ENCODE results near the gene SLC1A1. TPM values are rescaled to one million over a fixed set of nuclear protein-coding genes. Genes with fewer than 3 reads are reported as not detected.

Gene SLC1A1
- total RNA-seq, 6 experiments from 2014 or later, result 22.0 to 82.7 (median 38.7) TPM

GRCh38 chr9:4463824-4464223, 26.4 kb upstream of the SLC1A1 start:
- Histone ChIP-seq H3K9me3 (no peaks in the 10 kb centered on the region), H3K4me1 (no peaks in the 10 kb centered on the region), H3K27ac (no peak overlapping the region), H3K36me3 (no peaks in the 10 kb centered on the region), H3K27me3 (no peaks in the 10 kb centered on the region), H3K4me3 (no peak overlapping the region)
- TF ChIP-seq POLR2A (IDR thresholded peaks at IDR 0.05) (no peak), CTCF (IDR thresholded peaks at IDR 0.05) (no peak)
- ATAC-seq (no peak), DNase-seq (no peak)
- WGBS (ENCODE audit: insufficient coverage, low coverage, low lambda C conversion rate, missing lambda C conversion rate), result 49% methylated on average over 3 of the region's 3 CpGs
- intact Hi-C loops (cut with DNase I), result no loop called here

DNA sequence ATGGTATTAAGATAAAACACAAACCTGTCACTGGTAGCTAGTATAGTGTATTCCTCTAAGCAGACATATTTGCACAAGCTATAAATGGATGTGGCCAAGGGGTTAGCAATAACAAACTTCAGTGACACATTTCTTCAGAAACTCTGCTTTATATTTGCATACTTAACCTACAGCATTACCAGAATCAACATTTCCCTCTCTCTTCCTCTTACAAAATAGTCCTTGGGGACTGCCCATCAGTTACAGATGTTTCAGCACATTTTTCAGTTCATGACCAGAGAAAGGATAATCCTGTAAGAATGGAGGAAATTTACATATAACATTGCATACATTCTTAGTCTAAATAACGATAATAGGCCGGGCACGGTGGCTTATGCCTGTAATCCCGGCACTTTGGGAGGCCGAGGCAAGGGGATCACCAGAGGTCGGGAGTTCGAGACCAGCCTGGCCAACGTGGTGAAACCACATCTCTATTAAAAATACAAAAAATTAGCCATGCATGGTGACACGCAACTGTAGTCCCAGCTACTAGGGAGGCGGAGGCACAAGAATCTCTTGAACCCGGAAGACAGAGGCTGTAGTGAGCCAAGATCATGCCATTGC, 25.3 kb upstream of the SLC1A1 start:
- TF ChIP-seq CTCF (IDR thresholded peaks at IDR 0.05) (no peak), POLR2A (IDR thresholded peaks at IDR 0.05) (no peak)
- no peak overlapping the region for H3K4me3 ChIP-seq
- no peaks in the 10 kb centered on the region for H3K9me3 ChIP-seq
- 85% methylated on average over 11 of the region's 11 CpGs for WGBS (ENCODE audit: insufficient coverage, low coverage, low lambda C conversion rate, missing lambda C conversion rate)
- no peaks in the 10 kb centered on the region for H3K36me3 ChIP-seq
- intact Hi-C loops (cut with DNase I), result no loop called here
- ATAC-seq (no peak), DNase-seq (no peak)
- no peaks in the 10 kb centered on the region for H3K4me1 ChIP-seq
- no peaks in the 10 kb centered on the region for H3K27me3 ChIP-seq
- H3K27ac ChIP-seq, result no peak overlapping the region

DNA sequence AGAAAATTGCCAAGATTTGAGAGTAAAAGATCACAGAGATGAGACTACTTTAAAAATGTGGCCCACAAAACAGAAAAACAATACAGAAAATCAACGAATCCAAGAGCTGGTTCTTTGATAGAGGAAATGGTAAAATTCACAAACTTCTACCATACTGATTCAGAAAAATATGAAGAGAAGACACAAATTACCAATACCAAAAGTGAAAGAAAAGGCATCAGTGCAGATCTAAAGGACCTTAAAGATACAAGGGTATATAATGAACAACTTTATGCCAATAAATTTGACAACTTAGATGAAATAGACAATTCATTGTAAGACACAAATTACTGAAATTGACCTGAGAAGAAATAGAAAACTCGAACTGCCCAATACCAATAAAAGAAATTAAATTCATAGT, 24.4 kb upstream of the SLC1A1 start:
- ATAC-seq, result no peak
- Histone ChIP-seq H3K4me3 (no peak overlapping the region), H3K36me3 (no peaks in the 10 kb centered on the region), H3K4me1 (no peaks in the 10 kb centered on the region), H3K27me3 (no peaks in the 10 kb centered on the region), H3K27ac (no peak overlapping the region), H3K9me3 (no peaks in the 10 kb centered on the region)
- TF ChIP-seq CTCF (IDR thresholded peaks at IDR 0.05), result no peak
- no peak for TF ChIP-seq POLR2A (IDR thresholded peaks at IDR 0.05)
- intact Hi-C loops (cut with DNase I), result no loop called here
- no peak for DNase-seq
- 65% methylated on average over 2 of the region's 2 CpGs for WGBS (ENCODE audit: insufficient coverage, low coverage, low lambda C conversion rate, missing lambda C conversion rate)

GRCh38 chr9:4475301-4475700, 15.0 kb upstream of the SLC1A1 start:
- ATAC-seq (no peak), DNase-seq (no peak)
- H3K36me3 ChIP-seq, result no peaks in the 10 kb centered on the region
- no peaks in the 10 kb centered on the region for H3K27me3 ChIP-seq
- no peaks in the 10 kb centered on the region for H3K9me3 ChIP-seq
- TF ChIP-seq CTCF (IDR thresholded peaks at IDR 0.05) (no peak), POLR2A (IDR thresholded peaks at IDR 0.05) (no peak)
- intact Hi-C loops (cut with DNase I), result no loop called here
- WGBS (ENCODE audit: insufficient coverage, low coverage, low lambda C conversion rate, missing lambda C conversion rate), result 11% methylated on average over 1 of the region's 1 CpG
- no peak overlapping the region for H3K4me3 ChIP-seq
- no peaks in the 10 kb centered on the region for H3K4me1 ChIP-seq
- H3K27ac ChIP-seq, result no peak overlapping the region

DNA sequence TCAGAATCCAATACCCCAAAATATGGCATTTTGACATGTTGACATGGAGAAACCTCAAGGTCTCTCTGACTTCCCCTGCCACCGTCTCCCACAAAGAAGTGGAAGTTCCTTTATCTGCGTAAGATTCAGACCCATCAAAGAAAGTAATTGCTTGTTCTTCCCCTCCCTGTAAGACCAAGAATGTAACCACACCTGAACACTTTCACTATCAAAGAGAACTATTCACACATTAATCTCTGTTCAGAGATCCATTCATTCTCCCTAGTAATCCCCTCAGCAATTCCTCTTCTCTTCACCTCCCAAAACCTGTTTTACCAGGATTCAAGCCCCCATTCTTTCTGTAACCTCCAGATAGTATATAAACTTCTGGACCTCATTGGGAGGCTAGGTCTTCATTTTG, 4.1 kb upstream of the SLC1A1 start:
- TF ChIP-seq POLR2A (IDR thresholded peaks at IDR 0.05) (no peak), CTCF (IDR thresholded peaks at IDR 0.05) (no peak)
- no peak for DNase-seq
- Histone ChIP-seq H3K27me3 (no peaks in the 10 kb centered on the region), H3K36me3 (no peaks in the 10 kb centered on the region), H3K4me3 (no peak overlapping the region), H3K9me3 (no peaks in the 10 kb centered on the region), H3K4me1 (peaks cover 0 to 3% (median 0%) of the 10 kb centered on the region in 4 donors), H3K27ac (no peak overlapping the region)
- no peak for ATAC-seq
- intact Hi-C loops (cut with DNase I), result no loop called here
- WGBS (ENCODE audit: insufficient coverage, low coverage, low lambda C conversion rate, missing lambda C conversion rate), result 51% methylated on average over 2 of the region's 2 CpGs
